GM12878 (cell line): ENCODE data around the gene SMIM21. TPM values are rescaled to one million over a fixed set of nuclear protein-coding genes. Genes with fewer than 3 reads are reported as not detected.

Experiments
- ATAC-seq: fragments of 200-7000 bp; cut with Tn5 transposase; 3 replicates; pipeline ENCODE4 v1.9.1; 2020; ENCODE audit warnings: mild to moderate bottlenecking, moderate library complexity
- BruUV-seq: library from RNA; stranded (reverse); fragments of 400-500 nt; replicated peaks from 2 replicates; lab custom pipeline; 2021; lab: Mats Ljungman, UMichigan
- CTCF ChIA-PET: fragments of 300-600 bp; sonication (Branson Sonifier 250); formaldehyde crosslinking; extraction: SDS; loops from one replicate; lab custom pipeline; 2021; ENCODE audit warnings: inconsistent platforms; lab: Yijun Ruan, JAX
- POLR2A ChIA-PET: fragments of 350-600 bp; formaldehyde crosslinking; extraction: SDS; loops from one replicate; lab custom pipeline; 2021; ENCODE audit warnings: inconsistent platforms; lab: Charles Lee
- RAD21 ChIA-PET: fragments of 300-600 bp; sonication (Branson Sonifier 250); formaldehyde crosslinking; loops from one replicate; lab custom pipeline; 2023; ENCODE audit warnings: antibody characterized with exemption; ENCODE audit not compliant: unreplicated experiment; lab: Charles Lee
- SMC1A ChIA-PET: fragments of 300-600 bp; sonication (Branson Sonifier 250); formaldehyde crosslinking; loops from one replicate; lab custom pipeline; 2023; ENCODE audit not compliant: unreplicated experiment, uncharacterized antibody; lab: Charles Lee
- DNase-seq: peaks from one replicate; pipeline ENCODE4 v3.0.0-alpha.2; 2011; ENCODE audit warnings: low read depth, low spot score
- FAIRE-seq: peaks from 3 replicates; lab custom pipeline; 2011; peaks lifted over from hg19 to GRCh38; lab: Jason Lieb, UNC
- H2AFZ ChIP-seq: 2 replicates; pipeline ENCODE4 v1.6.0; 2011; ENCODE audit warnings: low read depth, low read length, control low read depth; ENCODE audit not compliant: control insufficient read depth
- H3K27ac ChIP-seq: 2 replicates; pipeline ENCODE4 v1.5.1; 2011; ENCODE audit warnings: control low read depth; ENCODE audit not compliant: control insufficient read depth, insufficient read depth
- H3K27me3 ChIP-seq, 2 experiments: replicated peaks in 1 of 2; 2 replicates each; pipeline versions ENCODE4 v1.6.0 to v1.6.1; 2011; ENCODE audit warnings: low read length in 1 of 2; ENCODE audit not compliant: control insufficient read depth in 2 of 2, insufficient read depth in 2 of 2
- H3K36me3 ChIP-seq, 2 experiments: 2 replicates each; pipeline ENCODE4 v1.5.1; 2011; ENCODE audit warnings: low read length in 1 of 2; ENCODE audit not compliant: control insufficient read depth in 2 of 2, insufficient read depth in 2 of 2
- H3K4me1 ChIP-seq: 2 replicates; pipeline ENCODE4 v1.6.1; 2011; ENCODE audit warnings: mild to moderate bottlenecking, low read length, moderate library complexity, mixed read lengths; ENCODE audit not compliant: control insufficient read depth, insufficient read depth
- H3K4me2 ChIP-seq: 2 replicates; pipeline ENCODE4 v1.6.0; 2011; ENCODE audit warnings: control low read depth; ENCODE audit not compliant: control insufficient read depth, insufficient read depth
- H3K4me3 ChIP-seq: fragments of 200-600 bp; sonication (generic); 2 replicates; pipeline ENCODE4 v1.5.1; 2016
- H3K79me2 ChIP-seq: 2 replicates; pipeline ENCODE4 v1.6.0; 2011; ENCODE audit warnings: low read length; ENCODE audit not compliant: control insufficient read depth, insufficient read depth
- H3K9ac ChIP-seq: 2 replicates; pipeline ENCODE4 v1.8.0; 2011; ENCODE audit warnings: low read length, control low read depth, mixed read lengths; ENCODE audit not compliant: control insufficient read depth, insufficient read depth
- H3K9me3 ChIP-seq: replicated peaks from 3 replicates; pipeline ENCODE4 v1.5.1; 2011; ENCODE audit warnings: mild to moderate bottlenecking, low read length; ENCODE audit not compliant: control insufficient read depth, insufficient read depth
- H4K20me1 ChIP-seq: 2 replicates; pipeline ENCODE4 v1.6.0; 2011; ENCODE audit not compliant: control insufficient read depth, insufficient read depth
- BCL3 ChIP-seq: IDR thresholded peaks from 2 replicates; pipeline ENCODE4 v1.6.1; 2011; ENCODE audit warnings: borderline replicate concordance, low read depth, mild to moderate bottlenecking, moderate library complexity, low read length; ENCODE audit not compliant: insufficient read depth, poor library complexity, severe bottlenecking
- HDAC6 ChIP-seq: fragments of 200-600 bp; sonication (generic); IDR thresholded peaks from one replicate; pipeline ENCODE4 v1.8.0; 2017; ENCODE audit warnings: antibody characterized with exemption; ENCODE audit not compliant: unreplicated experiment
- WGBS: methylation state at CpG from one replicate; pipeline ENCODE4 v1.1.6; 2016; ENCODE audit warnings: low lambda C conversion rate; ENCODE audit not compliant: insufficient replicate concordance, insufficient coverage; ENCODE audit errors: missing lambda C conversion rate; 5-methylcytosine and 5-hydroxymethylcytosine counted together
- in situ Hi-C: fragments of 300-500 bp; cut with MboI; formaldehyde crosslinking; loops from 9 replicates; pipeline ENCODE4 v1.14.3; 2018; ENCODE audit warnings: mixed read lengths
- intact Hi-C: fragments of 100-400 bp; cut with micrococcal nuclease; formaldehyde crosslinking; loops from one replicate; pipeline ENCODE4 v1.14.2; 2022; ENCODE audit not compliant: unreplicated experiment
- polyA plus RNA-seq, 11 experiments: library from polyadenylated mRNA; depleted of rRNA in 4 of 11; unstranded in 6 of 11; stranded (reverse) in 5 of 11; fragments of >200 nt; fragmentation: Nextera tagmentation in 4 of 11; fragmentation: Illumina TruSeq in 1 of 11; extraction: Ambion mirVana in 4 of 11; extraction: Trizol in 1 of 11; gene quantifications; 1 replicate in 1 of 11; 2 replicates in 10 of 11; pipeline versions ENCODE4 v1.2.1 to v1.2.3, GENCODE V29; 2011 to 2016; ENCODE audit warnings: inconsistent platforms in 2 of 11, missing spikeins in 2 of 11, low read depth in 1 of 11
- total RNA-seq, 4 experiments: library from RNA; depleted of rRNA in 3 of 4; stranded (reverse); fragments of >200 nt in 3 of 4; fragmentation: Illumina TruSeq in 1 of 4; extraction: Trizol in 1 of 4; gene quantifications; 2 replicates each; pipeline versions ENCODE4 v1.2.1 to v1.2.3, GENCODE V29; 2013 to 2021

The SMIM21 gene
- total and polyA plus RNA-seq, 10 of the 15 experiments (the other 5 are each of a cell fraction or from before 2014, with no cell fraction given), result not detected

GRCh38 chr18:75408554-75409506 is 18.7 kb downstream of the SMIM21 start:
- no peaks in the 10 kb centered on the region for H4K20me1 ChIP-seq
- no peak overlapping the region for H3K4me2 ChIP-seq
- FAIRE-seq (no peak), DNase-seq (no peak), ATAC-seq (no peak)
- H3K79me2 ChIP-seq, result no peaks in the 10 kb centered on the region
- H3K27ac ChIP-seq, result no peak overlapping the region
- H3K9me3 ChIP-seq, result no peaks in the 10 kb centered on the region
- TF ChIP-seq HDAC6 (no peak), BCL3 (peak; percentile 68)
- BruUV-seq, result no TSS peak
- no peak overlapping the region for H2AFZ ChIP-seq
- ChIA-PET RAD21 (no interaction called here), SMC1A (no interaction called here), POLR2A (no interaction called here), CTCF (no interaction called here)
- WGBS, result 41% methylated on average over 10 of the region's 10 CpGs
- in situ Hi-C loops, result no loop called here
- H3K9ac ChIP-seq, result no peak overlapping the region
- H3K36me3 ChIP-seq, result no peaks in the 10 kb centered on the region
- no peaks in the 10 kb centered on the region; a peak in 1 of 4 replicates for H3K27me3 ChIP-seq
- intact Hi-C loops, result no loop called here
- H3K4me3 ChIP-seq, result no peak overlapping the region
- no peaks in the 10 kb centered on the region for H3K4me1 ChIP-seq
